ENCODE measurements around the gene AHSG.
"Not testable (repeated sequence)": the region's sequence is repeated elsewhere in the genome, so short reads cannot be mapped to it uniquely, and the experiment has no call there.

Gene AHSG

GRCh38 chr3:186618318-186618938 is 5.6 kb downstream of the AHSG start:
- no peak for DNase-seq (ENCODE audit: low read depth)

GRCh38 chr3:186619787-186620212 is 6.9 kb downstream of the AHSG start:
- no peak for DNase-seq (ENCODE audit: low read depth)

- no peak for DNase-seq (ENCODE audit: low read depth)
Measured at GRCh38 chr3:186620213-186621092, 7.6 kb downstream of the AHSG start.

GRCh38 chr3:186621894-186622650 is 9.2 kb downstream of the AHSG start:
- no peak for DNase-seq (ENCODE audit: low read depth)

GRCh38 chr3:186622651-186623310 is 9.9 kb downstream of the AHSG start:
- DNase-seq (ENCODE audit: low read depth) = no peak

- DNase-seq (ENCODE audit: low read depth) = no peak
Measured at GRCh38 chr3:186624598-186624997, 11.7 kb downstream of the AHSG start.

GRCh38 chr3:186625600-186626042 is 12.8 kb downstream of the AHSG start:
- no peak for DNase-seq (ENCODE audit: low read depth)

GRCh38 chr3:186626254-186626847 is 13.5 kb downstream of the AHSG start:
- DNase-seq (ENCODE audit: low read depth) = no peak

- DNase-seq (ENCODE audit: low read depth) = no peak
Measured at GRCh38 chr3:186627852-186628414, 15.1 kb downstream of the AHSG start.

GRCh38 chr3:186628756-186629155 is 15.9 kb downstream of the AHSG start:
- no peak for DNase-seq (ENCODE audit: low read depth)

- DNase-seq (ENCODE audit: low read depth) = no peak
Measured at GRCh38 chr3:186630950-186631641, 18.2 kb downstream of the AHSG start.

- no peak for DNase-seq (ENCODE audit: low read depth)
Measured at GRCh38 chr3:186633481-186633880, 20.6 kb downstream of the AHSG start.

- DNase-seq (ENCODE audit: low read depth) = not testable (repeated sequence)
Measured at GRCh38 chr3:186634207-186634606, 21.3 kb downstream of the AHSG start.

GRCh38 chr3:186635532-186635931 is 22.7 kb downstream of the AHSG start:
- DNase-seq (ENCODE audit: low read depth) = no peak

- DNase-seq (ENCODE audit: low read depth) = no peak
Measured at GRCh38 chr3:186636536-186636935, 23.7 kb downstream of the AHSG start.

- no peak for DNase-seq (ENCODE audit: low read depth)
Measured at GRCh38 chr3:186637686-186638085, 24.8 kb downstream of the AHSG start.

GRCh38 chr3:186638259-186638658 is 25.4 kb downstream of the AHSG start:
- DNase-seq (ENCODE audit: low read depth) = no peak

- no peak for DNase-seq (ENCODE audit: low read depth)
Measured at GRCh38 chr3:186639778-186640472, 27.1 kb downstream of the AHSG start, which contains the start of gene FETUB. Gene FETUB, plus strand, starts transcription at chr3:186640399. Its CDS starts 62 bp downstream, at chr3:186640461.

- DNase-seq (ENCODE audit: low read depth) = no peak
Measured at GRCh38 chr3:186640473-186640818, 27.6 kb downstream of the AHSG start.

GRCh38 chr3:186640929-186641328 is 28.1 kb downstream of the AHSG start:
- DNase-seq (ENCODE audit: low read depth) = no peak

Measured in HS-27A (cell line).